HuH-7 (cell line): ENCODE data around the gene FGF18.
"Not testable (repeated sequence)": the region's sequence is repeated elsewhere in the genome, so short reads cannot be mapped to it uniquely, and the experiment has no call there.

Experiments
- DNase-seq: peaks from one replicate; pipeline ENCODE4 v3.0.0; 2011; ENCODE audit warnings: low spot score

Gene FGF18

DNA sequence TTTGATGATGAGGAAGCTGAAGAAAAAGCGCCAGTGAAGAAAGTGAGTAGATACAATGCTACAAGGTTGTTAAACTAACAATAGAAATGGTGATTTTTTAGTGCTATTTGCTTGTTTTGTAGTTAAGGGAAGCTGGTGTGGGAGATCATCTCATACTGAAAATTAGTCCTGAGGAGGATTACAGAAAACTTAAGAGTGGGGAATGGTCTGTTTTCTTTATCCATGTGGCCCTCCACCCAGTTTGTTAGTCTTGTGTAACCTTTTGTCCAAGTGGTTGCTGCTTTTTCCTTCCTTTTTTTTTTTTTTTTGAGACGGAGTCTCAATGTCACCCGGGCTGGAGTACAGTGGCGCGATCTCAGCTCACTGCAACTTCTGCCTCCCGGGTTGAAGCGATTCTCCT is 19.3 kb upstream of the FGF18 start:
- DNase-seq = no peak

DNA sequence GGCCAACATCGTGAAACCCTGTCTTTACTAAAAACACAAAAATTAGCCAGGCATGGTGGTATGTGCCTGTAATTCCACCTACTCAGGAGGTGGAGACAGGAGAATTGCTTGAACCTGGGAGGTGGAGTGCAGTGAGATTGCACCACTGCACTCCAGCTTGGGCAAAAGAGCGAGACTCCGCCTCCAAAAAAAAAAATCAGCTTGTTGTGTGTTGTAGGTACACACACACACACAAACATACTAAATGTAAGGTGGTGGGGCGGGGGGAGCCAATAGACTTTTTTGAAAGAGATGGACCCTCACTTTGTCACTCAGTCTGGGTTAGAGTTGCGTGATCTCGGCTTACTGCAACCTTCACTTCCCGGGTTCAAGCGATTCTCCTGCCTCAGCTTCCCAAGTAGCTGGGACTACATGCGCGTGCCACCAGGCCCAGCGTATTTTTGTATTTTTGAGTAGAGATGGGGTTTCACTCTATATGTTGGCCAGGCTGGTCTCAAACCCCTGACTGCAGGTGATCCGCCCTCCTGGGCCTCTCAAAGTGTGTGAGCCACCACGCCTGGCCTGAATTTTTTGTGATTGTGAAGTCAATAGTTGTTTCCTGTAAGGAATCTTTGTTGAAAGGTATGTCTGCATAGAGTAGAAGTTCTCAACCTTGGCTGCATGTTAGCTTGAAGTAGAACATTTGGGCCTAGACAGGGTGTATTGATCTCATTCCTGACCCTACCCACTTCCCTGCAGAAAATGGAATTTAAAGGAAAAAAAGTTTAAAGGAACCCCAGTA is 18.1 kb upstream of the FGF18 start:
- no peak for DNase-seq

DNA sequence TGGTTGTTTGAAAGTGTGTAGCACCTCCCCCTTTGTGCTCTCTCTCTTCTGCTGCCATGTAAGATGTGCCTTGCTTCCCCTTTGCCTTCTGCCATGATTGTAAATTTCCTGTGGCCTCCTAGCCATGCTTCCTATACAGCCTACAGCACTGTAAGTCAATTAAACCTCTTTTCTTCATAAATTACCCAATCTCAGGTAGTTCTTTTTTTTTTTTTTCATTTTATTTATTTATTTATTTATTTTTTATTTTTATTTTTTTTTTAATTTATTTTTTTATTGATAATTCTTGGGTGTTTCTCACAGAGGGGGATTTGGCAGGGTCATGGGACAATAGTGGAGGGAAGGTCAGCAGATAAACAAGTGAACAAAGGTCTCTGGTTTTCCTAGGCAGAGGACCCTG is 16.7 kb upstream of the FGF18 start:
- not testable (repeated sequence) for DNase-seq

DNA sequence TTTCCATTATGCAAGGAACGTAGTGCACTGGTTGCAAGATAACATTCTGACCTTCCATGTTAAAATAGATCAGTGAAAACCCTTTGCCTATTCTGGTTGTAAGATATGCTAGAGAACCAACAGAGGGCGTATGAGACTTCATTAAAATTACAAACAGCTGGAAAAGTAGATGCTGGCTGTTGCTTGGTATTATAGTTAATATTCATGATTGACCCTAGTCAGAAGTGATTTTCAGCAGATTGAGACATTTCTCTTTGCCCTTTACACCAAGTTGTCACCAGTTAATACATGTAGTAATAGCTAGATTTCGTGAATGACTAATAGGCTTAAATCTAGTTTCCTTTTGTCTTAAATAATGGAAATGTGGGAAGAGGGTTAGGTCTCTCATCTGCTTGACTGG is 13.8 kb upstream of the FGF18 start:
- no peak for DNase-seq

GRCh38 chr5:171407234-171407633 is 12.2 kb upstream of the FGF18 start:
- no peak for DNase-seq

GRCh38 chr5:171409164-171410136 is 10.0 kb upstream of the FGF18 start:
- no peak for DNase-seq

- no peak for DNase-seq
These were observed 9.3 kb upstream of the FGF18 start for GRCh38 chr5:171410181-171410580.

- DNase-seq = no peak
These were observed 7.3 kb upstream of the FGF18 start for GRCh38 chr5:171412186-171412585.

- no peak for DNase-seq
These were observed 6.1 kb upstream of the FGF18 start for GRCh38 chr5:171413153-171413910.

DNA sequence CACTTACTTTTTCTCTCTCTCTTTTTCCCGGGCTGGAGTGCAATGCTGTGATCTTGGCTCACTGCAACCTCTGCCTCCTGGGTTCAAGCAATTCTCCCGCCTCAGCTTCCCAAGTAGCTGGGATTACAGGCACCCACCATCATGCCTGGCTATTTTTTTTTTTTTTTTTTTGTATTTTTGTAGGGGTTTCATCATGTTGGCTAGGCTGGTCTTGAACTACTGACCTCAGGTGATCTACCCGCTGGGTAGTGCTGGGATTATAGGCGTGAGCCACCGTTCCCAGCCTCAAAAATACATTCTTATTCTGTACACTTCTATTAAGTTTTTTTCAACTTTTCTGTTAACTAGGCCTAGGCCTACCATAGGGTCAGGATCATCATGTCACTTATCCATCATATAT is 5.5 kb upstream of the FGF18 start:
- not testable (repeated sequence) for DNase-seq

GRCh38 chr5:171415115-171415730 is 4.2 kb upstream of the FGF18 start:
- no peak for DNase-seq

GRCh38 chr5:171416160-171417049 is 3.0 kb upstream of the FGF18 start:
- no peak for DNase-seq

GRCh38 chr5:171418316-171418981 is 998 bp upstream of the FGF18 start:
- DNase-seq = peak; percentile 97

DNA sequence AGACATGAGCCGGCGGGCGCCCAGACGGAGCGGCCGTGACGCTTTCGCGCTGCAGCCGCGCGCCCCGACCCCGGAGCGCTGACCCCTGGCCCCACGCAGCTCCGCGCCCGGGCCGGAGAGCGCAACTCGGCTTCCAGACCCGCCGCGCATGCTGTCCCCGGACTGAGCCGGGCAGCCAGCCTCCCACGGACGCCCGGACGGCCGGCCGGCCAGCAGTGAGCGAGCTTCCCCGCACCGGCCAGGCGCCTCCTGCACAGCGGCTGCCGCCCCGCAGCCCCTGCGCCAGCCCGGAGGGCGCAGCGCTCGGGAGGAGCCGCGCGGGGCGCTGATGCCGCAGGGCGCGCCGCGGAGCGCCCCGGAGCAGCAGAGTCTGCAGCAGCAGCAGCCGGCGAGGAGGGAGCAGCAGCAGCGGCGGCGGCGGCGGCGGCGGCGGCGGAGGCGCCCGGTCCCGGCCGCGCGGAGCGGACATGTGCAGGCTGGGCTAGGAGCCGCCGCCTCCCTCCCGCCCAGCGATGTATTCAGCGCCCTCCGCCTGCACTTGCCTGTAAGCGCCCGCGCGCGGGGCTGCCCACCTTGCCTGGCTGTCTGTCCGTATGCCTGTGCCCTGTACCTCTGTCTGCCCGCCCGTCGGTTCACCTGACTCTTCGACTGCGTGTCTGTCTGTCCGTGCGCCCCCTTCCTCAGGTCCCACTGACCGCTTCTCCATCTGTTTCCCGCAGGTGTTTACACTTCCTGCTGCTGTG is 412 bp downstream of the FGF18 start:
- DNase-seq = peak; percentile 64

DNA sequence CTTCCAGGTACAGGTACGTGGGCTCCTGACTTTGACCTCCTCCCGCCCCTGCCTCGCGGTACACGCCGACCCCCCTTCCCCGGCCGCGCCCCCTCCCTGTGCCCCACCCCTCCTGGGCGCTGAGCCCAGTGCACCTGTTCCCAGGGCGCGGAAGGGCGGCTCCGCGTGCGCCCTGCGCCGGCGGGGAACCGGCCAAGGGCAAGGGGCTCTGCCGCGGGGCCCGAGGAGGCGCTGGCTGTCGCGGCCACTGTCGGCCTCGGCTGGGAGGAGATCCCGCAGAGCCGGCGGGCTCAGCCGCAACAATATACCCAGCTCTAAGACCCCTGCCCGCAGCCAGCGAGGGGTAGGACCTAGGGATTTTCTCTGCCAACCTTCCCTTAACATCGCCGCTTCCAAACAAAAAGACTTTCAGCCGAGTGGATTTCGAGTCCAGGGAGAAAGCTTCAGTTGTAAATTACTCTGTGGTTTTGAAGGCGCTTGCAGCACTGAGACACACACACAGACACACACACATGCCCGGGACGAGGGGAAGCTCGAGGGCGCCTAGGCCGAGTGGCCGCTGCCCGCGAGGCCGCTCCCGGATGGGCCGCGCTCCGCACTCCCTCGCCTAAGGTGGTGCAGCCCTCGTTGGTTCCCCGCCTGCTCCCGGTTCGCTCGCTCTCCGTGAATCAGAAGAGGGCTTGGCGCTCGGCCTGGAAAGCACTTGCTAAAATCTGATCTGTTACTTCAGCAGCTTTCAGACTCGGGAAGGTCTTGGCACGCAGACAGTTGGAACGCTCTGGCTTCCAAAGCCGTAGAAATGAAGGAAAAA is 1.2 kb downstream of the FGF18 start:
- DNase-seq = no peak

GRCh38 chr5:171421331-171422262 is 2.1 kb downstream of the FGF18 start:
- no peak for DNase-seq

- no peak for DNase-seq
These were observed 3.0 kb downstream of the FGF18 start for GRCh38 chr5:171422495-171422894.
